Measurements from ENCODE around the gene TSFM.
"Not testable (repeated sequence)": the region's sequence is repeated elsewhere in the genome, so short reads cannot be mapped to it uniquely, and the experiment has no call there.

Gene TSFM

GRCh38 chr12:57770734-57771133 is 11.9 kb upstream of the TSFM start:
- H3K4me3 ChIP-seq (ENCODE audit: low read depth, low read length): peak overlapping the region; percentile 5
- TF ChIP-seq, protein P1, sequence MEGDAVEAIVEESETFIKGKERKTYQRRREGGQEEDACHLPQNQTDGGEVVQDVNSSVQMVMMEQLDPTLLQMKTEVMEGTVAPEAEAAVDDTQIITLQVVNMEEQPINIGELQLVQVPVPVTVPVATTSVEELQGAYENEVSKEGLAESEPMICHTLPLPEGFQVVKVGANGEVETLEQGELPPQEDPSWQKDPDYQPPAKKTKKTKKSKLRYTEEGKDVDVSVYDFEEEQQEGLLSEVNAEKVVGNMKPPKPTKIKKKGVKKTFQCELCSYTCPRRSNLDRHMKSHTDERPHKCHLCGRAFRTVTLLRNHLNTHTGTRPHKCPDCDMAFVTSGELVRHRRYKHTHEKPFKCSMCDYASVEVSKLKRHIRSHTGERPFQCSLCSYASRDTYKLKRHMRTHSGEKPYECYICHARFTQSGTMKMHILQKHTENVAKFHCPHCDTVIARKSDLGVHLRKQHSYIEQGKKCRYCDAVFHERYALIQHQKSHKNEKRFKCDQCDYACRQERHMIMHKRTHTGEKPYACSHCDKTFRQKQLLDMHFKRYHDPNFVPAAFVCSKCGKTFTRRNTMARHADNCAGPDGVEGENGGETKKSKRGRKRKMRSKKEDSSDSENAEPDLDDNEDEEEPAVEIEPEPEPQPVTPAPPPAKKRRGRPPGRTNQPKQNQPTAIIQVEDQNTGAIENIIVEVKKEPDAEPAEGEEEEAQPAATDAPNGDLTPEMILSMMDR (IDR thresholded peaks at IDR 0.05; ENCODE audit: borderline replicate concordance, insufficient read depth, low read depth, low read length): no peak

DNA sequence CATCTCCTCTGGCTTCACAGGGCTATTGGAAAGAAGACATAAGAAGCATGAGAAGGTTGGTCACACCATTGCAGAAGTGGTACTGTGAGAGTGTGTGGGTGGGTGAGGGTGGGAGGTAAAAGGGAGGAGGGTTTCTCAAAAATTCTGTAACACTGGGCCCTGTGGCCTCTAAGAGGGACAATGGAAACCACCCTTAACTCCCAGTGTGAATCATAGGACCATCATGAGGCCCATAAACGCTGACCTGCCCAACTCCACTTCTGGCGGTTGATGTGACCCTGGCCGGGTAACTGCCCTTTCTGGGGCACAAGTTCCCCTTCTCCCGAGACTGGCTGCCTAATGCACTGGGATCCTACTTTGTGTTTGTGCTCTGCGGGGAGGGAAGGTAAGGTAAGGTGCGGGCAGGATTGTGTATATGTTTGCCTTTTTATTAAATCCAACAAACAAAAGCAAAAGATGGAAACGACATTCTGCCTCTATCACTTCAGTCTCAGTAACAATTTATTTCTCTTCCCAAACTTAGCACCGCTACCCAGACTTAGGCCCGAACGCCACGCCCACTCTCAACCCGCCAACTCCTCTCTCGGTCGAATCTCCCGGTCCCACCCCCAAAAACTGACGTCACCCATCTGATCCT is 11.2 kb upstream of the TSFM start:
- H3K4me3 ChIP-seq (ENCODE audit: low read depth, low read length): peak overlapping the region; percentile 89

GRCh38 chr12:57771873-57772428 is 10.6 kb upstream of the TSFM start, which contains the start of gene METTL1:
Gene METTL1, minus strand, starts transcription at chr12:57772105. Its CDS starts 22 bp downstream, at chr12:57772083.
- peak within 1 kb of the TSS; percentile 89 for H3K4me3 ChIP-seq (ENCODE audit: low read depth, low read length)
- TF ChIP-seq, protein P1 (IDR thresholded peaks at IDR 0.05; ENCODE audit: borderline replicate concordance, insufficient read depth, low read depth, low read length): no peak

More for the DNA sequence above, 11.2 kb upstream of the TSFM start:
- TF ChIP-seq, protein P1 (IDR thresholded peaks at IDR 0.05; ENCODE audit: borderline replicate concordance, insufficient read depth, low read depth, low read length): no peak

GRCh38 chr12:57772429-57773322 is 9.9 kb upstream of the TSFM start, which contains the start of gene EEF1AKMT3:
Gene EEF1AKMT3, plus strand, starts transcription at chr12:57772614. Its CDS starts 111 bp downstream, at chr12:57772725.
- TF ChIP-seq, protein P1 (IDR thresholded peaks at IDR 0.05; ENCODE audit: borderline replicate concordance, insufficient read depth, low read depth, low read length): no peak
- H3K4me3 ChIP-seq (ENCODE audit: low read depth, low read length): peak within 1 kb of the TSS; percentile 89

DNA sequence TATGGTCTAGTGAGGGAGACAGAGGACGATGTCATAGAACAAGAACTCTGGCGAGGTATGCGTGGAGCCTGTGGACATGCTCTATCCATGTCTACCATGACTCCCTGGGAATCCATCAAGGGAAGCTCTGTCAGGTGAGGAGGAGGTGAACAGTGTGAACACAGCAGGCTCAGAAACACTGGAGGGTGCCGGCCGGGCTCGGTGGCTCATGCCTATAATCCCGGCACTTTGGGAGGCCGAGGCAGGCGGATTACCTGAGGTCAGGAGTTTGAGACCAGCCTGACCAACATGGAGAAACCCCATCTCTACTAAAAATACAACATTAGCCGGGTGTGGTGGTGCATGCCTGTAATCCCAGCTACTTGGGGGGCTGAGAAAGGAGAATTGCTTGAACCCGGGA is 8.0 kb upstream of the TSFM start:
- H3K4me3 ChIP-seq (ENCODE audit: low read depth, low read length): not testable (repeated sequence)

DNA sequence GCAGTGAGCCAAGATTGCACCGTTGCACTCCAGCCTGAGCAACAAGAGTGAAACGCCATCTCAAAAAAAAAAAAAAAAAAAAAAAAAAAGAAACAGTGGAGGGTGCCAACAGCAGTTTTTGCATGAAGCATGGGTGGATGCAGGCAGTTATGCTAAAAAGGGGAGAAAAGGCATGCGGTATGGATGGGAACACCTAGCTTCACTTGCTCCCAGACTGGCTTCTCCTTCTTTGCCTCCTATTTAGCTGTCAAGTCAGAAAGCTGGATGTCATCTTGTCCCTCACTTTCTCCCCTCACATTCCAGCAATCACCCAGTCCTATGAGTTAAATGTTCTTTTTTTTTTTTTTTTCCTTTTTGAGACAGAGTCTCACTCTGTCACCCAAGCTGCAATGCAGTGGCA is 7.5 kb upstream of the TSFM start:
- H3K4me3 ChIP-seq (ENCODE audit: low read depth, low read length): no peak overlapping the region
- TF ChIP-seq, protein P1 (IDR thresholded peaks at IDR 0.05; ENCODE audit: borderline replicate concordance, insufficient read depth, low read depth, low read length): no peak

- no peak overlapping the region for H3K4me3 ChIP-seq (ENCODE audit: low read depth, low read length)
Measured at GRCh38 chr12:57775563-57776246, 6.9 kb upstream of the TSFM start.

More at GRCh38 chr12:57775563-57776246, 6.9 kb upstream of the TSFM start:
- TF ChIP-seq, protein P1 (IDR thresholded peaks at IDR 0.05; ENCODE audit: borderline replicate concordance, insufficient read depth, low read depth, low read length): 0 out of 2 replicates have a peak, but pooled peaks have one; percentile 16
